Lung (tissue), 12 donors: Measurements from ENCODE around the gene SSRP1. TPM values are rescaled to one million over a fixed set of nuclear protein-coding genes. Genes with fewer than 3 reads are reported as not detected.

Experiments
- ATAC-seq: fragments of 200-7000 bp; cut with Tn5 transposase; one replicate; pipeline ENCODE4 v1.9.1; 2020; ENCODE audit warnings: moderate number of reproducible peaks; ENCODE audit not compliant: insufficient read depth, low FRiP score
- DNase-seq, 3 donors: peaks; one replicate each; pipeline ENCODE4 v3.0.0-alpha.2; 2013 to 2017
- H3K27ac ChIP-seq, 2 donors: one replicate each; pipeline ENCODE4 v1.5.1; 2013; ENCODE audit warnings: mild to moderate bottlenecking in 2 of 2, moderate library complexity in 2 of 2, control low read depth in 1 of 2, inconsistent platforms in 1 of 2, low read depth in 1 of 2, low read length in 1 of 2
- H3K27me3 ChIP-seq, 3 donors: one replicate each; pipeline ENCODE4 v1.5.1; 2013; ENCODE audit warnings: low read length in 2 of 3; ENCODE audit not compliant: control insufficient read depth in 3 of 3, insufficient read depth in 3 of 3
- H3K36me3 ChIP-seq, 4 donors: one replicate each; pipeline ENCODE4 v1.5.1; 2013; ENCODE audit warnings: low read length in 4 of 4, mild to moderate bottlenecking in 1 of 4, moderate library complexity in 1 of 4; ENCODE audit not compliant: control insufficient read depth in 4 of 4, insufficient read depth in 4 of 4
- H3K4me1 ChIP-seq, 5 donors: one replicate each; pipeline ENCODE4 v1.5.1; 2013; ENCODE audit warnings: low read length in 5 of 5, mild to moderate bottlenecking in 2 of 5, moderate library complexity in 1 of 5; ENCODE audit not compliant: control insufficient read depth in 5 of 5, insufficient read depth in 5 of 5
- H3K4me3 ChIP-seq: one replicate; pipeline ENCODE4 v1.5.1; 2013; ENCODE audit warnings: mild to moderate bottlenecking, control low read depth, moderate library complexity
- H3K9ac ChIP-seq, 2 donors: one replicate each; pipeline ENCODE4 v1.5.1; 2013; ENCODE audit warnings: low read length in 2 of 2, control low read depth in 1 of 2; ENCODE audit not compliant: insufficient read depth in 1 of 2
- H3K9me3 ChIP-seq, 4 donors: one replicate each; pipeline ENCODE4 v1.5.1; 2013; ENCODE audit warnings: low read length in 3 of 4, mild to moderate bottlenecking in 1 of 4, moderate library complexity in 1 of 4; ENCODE audit not compliant: control insufficient read depth in 4 of 4, insufficient read depth in 3 of 4
- CTCF ChIP-seq: IDR thresholded peaks from 2 replicates; pipeline ENCODE4 v1.5.1; 2012; ENCODE audit warnings: mild to moderate bottlenecking; ENCODE audit errors: control extremely low read depth, extremely low read depth
- WGBS, 2 donors: extraction: QIAGEN DNeasy Blood & Tissue Kit; methylation state at CpG; one replicate each; pipeline ENCODE4 v1.1.7; 2013; 5-methylcytosine and 5-hydroxymethylcytosine counted together
- polyA plus RNA-seq, 2 donors: library from polyadenylated mRNA; stranded (reverse); fragments of 200-250 nt; gene quantifications; one replicate each; pipeline ENCODE4 v1.2.1, GENCODE V29; 2013
- total RNA-seq, 2 donors: library from RNA; depleted of rRNA in 1 of 2; stranded (reverse); fragments of >200 nt in 1 of 2; gene quantifications; one replicate each; pipeline ENCODE4 v1.2.1, GENCODE V29; 2014 to 2021
- donor health status: control.
- donor health status: control.
- donor health status: Bipolar disorder and iron deficiency.
- donor health status: healthy.
- donor health status: DM: yes; HTN: yes; CAD: no.

SSRP1 gene
- total and polyA plus RNA-seq, 4 donors, result 37.1 to 76.9 (median 64.6) TPM

GRCh38 chr11:57356268-57356667, 20.6 kb upstream of the SSRP1 start:
- 25 to 55% methylated on average over 9 of the region's 9 CpGs for WGBS, 2 donors
- Histone ChIP-seq H3K9me3 (no peaks in the 10 kb centered on the region), H3K9ac (peak overlapping the region in 1 of 2 donors; percentile 28), H3K36me3 (no peaks in the 10 kb centered on the region), H3K27me3 (no peaks in the 10 kb centered on the region), H3K4me1 (no peaks in the 10 kb centered on the region), H3K4me3 (no peak overlapping the region), H3K27ac (no peak overlapping the region)
- no peak for TF ChIP-seq CTCF
- DNase-seq (no peak), ATAC-seq (no peak)

GRCh38 chr11:57354699-57355098, 19.0 kb upstream of the SSRP1 start:
- H3K9ac ChIP-seq, result no peak overlapping the region
- no peaks in the 10 kb centered on the region for H3K4me1 ChIP-seq
- no peaks in the 10 kb centered on the region for H3K27me3 ChIP-seq
- no peak for ATAC-seq
- H3K27ac ChIP-seq, result no peak overlapping the region
- WGBS, 2 donors, result 25 to 65% methylated on average over 6 of the region's 6 CpGs
- no peak for TF ChIP-seq CTCF
- H3K4me3 ChIP-seq, result no peak overlapping the region
- no peak for DNase-seq
- H3K9me3 ChIP-seq, result no peaks in the 10 kb centered on the region
- no peaks in the 10 kb centered on the region for H3K36me3 ChIP-seq

- no peak for ATAC-seq
- H3K4me3 ChIP-seq, result no peak overlapping the region
- no peak for TF ChIP-seq CTCF
- 64 to 70% methylated on average over 4 of the region's 4 CpGs for WGBS, 2 donors
- H3K9me3 ChIP-seq, result no peaks in the 10 kb centered on the region
- H3K9ac ChIP-seq, result no peak overlapping the region
- H3K27me3 ChIP-seq, result no peaks in the 10 kb centered on the region
- no peak overlapping the region for H3K27ac ChIP-seq
- H3K36me3 ChIP-seq, result no peaks in the 10 kb centered on the region
- no peaks in the 10 kb centered on the region for H3K4me1 ChIP-seq
- no peak for DNase-seq
These were observed 18.2 kb upstream of the SSRP1 start for GRCh38 chr11:57353852-57354251.

GRCh38 chr11:57353446-57353845, 17.8 kb upstream of the SSRP1 start:
- DNase-seq (no peak), ATAC-seq (no peak)
- Histone ChIP-seq H3K9ac (no peak overlapping the region), H3K9me3 (no peaks in the 10 kb centered on the region), H3K4me1 (no peaks in the 10 kb centered on the region), H3K27me3 (no peaks in the 10 kb centered on the region), H3K4me3 (no peak overlapping the region), H3K27ac (no peak overlapping the region), H3K36me3 (no peaks in the 10 kb centered on the region)
- no peak for TF ChIP-seq CTCF
- WGBS, 2 donors, result 70 to 91% methylated on average over 4 of the region's 4 CpGs
